NCI-H1048 (cell line): ENCODE results near the gene CFAP99.
"Not testable (repeated sequence)": the region's sequence is repeated elsewhere in the genome, so short reads cannot be mapped to it uniquely, and the experiment has no call there.

Experiments used
- DNase-seq: peaks from one replicate; lab custom pipeline; 2025; lab: John Stamatoyannopoulos, UW

The CFAP99 gene

GRCh38 chr4:2429945-2430757 is 11.4 kb downstream of the CFAP99 start:
- DNase-seq, result not testable (repeated sequence)

- DNase-seq, result no peak
Observed at GRCh38 chr4:2432004-2432403, 13.2 kb downstream of the CFAP99 start.

- no peak for DNase-seq
Observed at GRCh38 chr4:2432991-2433530, 14.3 kb downstream of the CFAP99 start.

- no peak for DNase-seq
Observed at GRCh38 chr4:2433609-2434350, 15.0 kb downstream of the CFAP99 start.

- no peak for DNase-seq
Observed at GRCh38 chr4:2434420-2434819, 15.7 kb downstream of the CFAP99 start.

GRCh38 chr4:2436301-2436700 is 17.5 kb downstream of the CFAP99 start:
- DNase-seq, result no peak

- DNase-seq, result no peak
Observed at GRCh38 chr4:2436761-2437474, 18.2 kb downstream of the CFAP99 start.

- no peak for DNase-seq
Observed at GRCh38 chr4:2437475-2438215, 18.9 kb downstream of the CFAP99 start.

- DNase-seq, result no peak
Observed at GRCh38 chr4:2438822-2439718, 20.3 kb downstream of the CFAP99 start.

- DNase-seq, result no peak
Observed at GRCh38 chr4:2441393-2442174, 22.8 kb downstream of the CFAP99 start.

GRCh38 chr4:2442175-2442993 is 23.6 kb downstream of the CFAP99 start:
- no peak for DNase-seq

GRCh38 chr4:2443061-2443730 is 24.4 kb downstream of the CFAP99 start:
- no peak for DNase-seq

GRCh38 chr4:2443956-2444740 is 25.4 kb downstream of the CFAP99 start:
- no peak for DNase-seq

- DNase-seq, result no peak
Observed at GRCh38 chr4:2445130-2445529, 26.4 kb downstream of the CFAP99 start.

- no peak for DNase-seq
Observed at GRCh38 chr4:2445571-2445970, 26.8 kb downstream of the CFAP99 start.

- DNase-seq, result no peak
Observed at GRCh38 chr4:2446656-2447564, 28.2 kb downstream of the CFAP99 start.

GRCh38 chr4:2448589-2448988 is 29.8 kb downstream of the CFAP99 start:
- no peak for DNase-seq
